Measurements from ENCODE around the gene PLEKHO2. TPM values are rescaled to one million over a fixed set of nuclear protein-coding genes. Genes with fewer than 3 reads are reported as not detected.

PLEKHO2 gene
- total and polyA plus RNA-seq, 2 of the 13 experiments (the other 11 are each of a cell fraction or from before 2014, with no cell fraction given), result 3.8 to 4.8 TPM

DNA sequence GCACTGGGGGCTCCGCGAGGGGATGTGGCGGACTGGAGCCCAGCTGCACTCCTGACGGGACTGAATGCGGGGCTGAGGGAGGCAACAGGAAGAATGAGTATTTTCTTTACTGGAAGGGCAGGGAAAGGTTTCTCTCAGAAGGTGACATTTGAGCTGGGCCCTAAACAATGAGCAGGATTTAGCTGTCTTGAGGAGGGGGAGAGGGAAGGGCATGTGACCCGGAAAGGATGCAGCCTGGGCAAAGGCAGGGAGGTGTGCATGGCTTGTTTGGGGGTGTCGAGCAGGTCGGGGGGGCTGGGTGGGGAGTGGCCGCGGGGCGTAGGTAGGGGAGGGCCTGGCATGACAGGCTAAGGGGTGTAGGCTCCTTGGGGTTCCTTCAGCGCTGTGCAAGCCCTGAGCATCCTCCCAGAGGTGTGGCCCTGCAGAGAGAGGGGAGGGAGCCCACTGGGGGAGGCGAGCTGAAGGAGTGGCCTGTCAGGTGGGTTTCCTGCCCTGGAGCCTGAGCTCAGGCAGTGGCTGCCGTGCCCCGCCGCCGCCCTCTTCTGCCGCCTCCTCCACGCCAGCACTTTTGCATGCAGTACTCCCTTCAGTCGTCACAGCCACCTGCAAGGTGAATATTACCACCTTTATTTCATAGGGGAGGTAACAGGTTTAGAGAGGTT lies 52.8 kb downstream of the PLEKHO2 start (continued):
- TF ChIP-seq RERE (CRISPR knock-in tag; IDR thresholded peaks at IDR 0.05; ENCODE audit: low read depth), result no peak
- TF ChIP-seq POLR2AphosphoS2 (IDR thresholded peaks at IDR 0.05; ENCODE audit: low read depth, low read length), result no peak
- TF ChIP-seq ZNF670 (CRISPR knock-in tag; IDR thresholded peaks at IDR 0.05; ENCODE audit: borderline replicate concordance), result no peak
- no peak for TF ChIP-seq ZNF503 (CRISPR knock-in tag; IDR thresholded peaks at IDR 0.05)
- TF ChIP-seq BHLHE40 (IDR thresholded peaks at IDR 0.05; ENCODE audit: low read length), result no peak
- TF ChIP-seq KMT2B (CRISPR knock-in tag; IDR thresholded peaks at IDR 0.05), result no peak
- no peak for TF ChIP-seq NONO (IDR thresholded peaks at IDR 0.05)
- TF ChIP-seq NONO (CRISPR knock-in tag; conservative IDR thresholded peaks at IDR 0.05), result no peak
- 0 out of 2 replicates have a peak, but pooled peaks have one; percentile 0 for TF ChIP-seq NCOA2 (CRISPR knock-in tag; IDR thresholded peaks at IDR 0.05)
- TF ChIP-seq KMT2A (CRISPR knock-in tag; IDR thresholded peaks at IDR 0.05), result no peak
- no peak for TF ChIP-seq GABPB1 (CRISPR knock-in tag; IDR thresholded peaks at IDR 0.05)
- TF ChIP-seq RAD21 (CRISPR knock-in tag; IDR thresholded peaks at IDR 0.05), result no peak
- TF ChIP-seq SP1 (IDR thresholded peaks at IDR 0.05), result no peak
- TF ChIP-seq SP1 (CRISPR knock-in tag; IDR thresholded peaks at IDR 0.05), result no peak
- no peak for TF ChIP-seq MYNN (CRISPR knock-in tag; IDR thresholded peaks at IDR 0.05; ENCODE audit: low read depth)
- TF ChIP-seq ZKSCAN5 (CRISPR knock-in tag; IDR thresholded peaks at IDR 0.05), result no peak
- no peak for TF ChIP-seq XBP1 (CRISPR knock-in tag; IDR thresholded peaks at IDR 0.05)
- TF ChIP-seq, protein P1, sequence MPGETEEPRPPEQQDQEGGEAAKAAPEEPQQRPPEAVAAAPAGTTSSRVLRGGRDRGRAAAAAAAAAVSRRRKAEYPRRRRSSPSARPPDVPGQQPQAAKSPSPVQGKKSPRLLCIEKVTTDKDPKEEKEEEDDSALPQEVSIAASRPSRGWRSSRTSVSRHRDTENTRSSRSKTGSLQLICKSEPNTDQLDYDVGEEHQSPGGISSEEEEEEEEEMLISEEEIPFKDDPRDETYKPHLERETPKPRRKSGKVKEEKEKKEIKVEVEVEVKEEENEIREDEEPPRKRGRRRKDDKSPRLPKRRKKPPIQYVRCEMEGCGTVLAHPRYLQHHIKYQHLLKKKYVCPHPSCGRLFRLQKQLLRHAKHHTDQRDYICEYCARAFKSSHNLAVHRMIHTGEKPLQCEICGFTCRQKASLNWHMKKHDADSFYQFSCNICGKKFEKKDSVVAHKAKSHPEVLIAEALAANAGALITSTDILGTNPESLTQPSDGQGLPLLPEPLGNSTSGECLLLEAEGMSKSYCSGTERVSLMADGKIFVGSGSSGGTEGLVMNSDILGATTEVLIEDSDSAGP (CRISPR knock-in tag; IDR thresholded peaks at IDR 0.05; ENCODE audit: borderline replicate concordance), result peak; percentile 2; the same call in 1 of the 2 replicates
- TF ChIP-seq, protein P2, sequence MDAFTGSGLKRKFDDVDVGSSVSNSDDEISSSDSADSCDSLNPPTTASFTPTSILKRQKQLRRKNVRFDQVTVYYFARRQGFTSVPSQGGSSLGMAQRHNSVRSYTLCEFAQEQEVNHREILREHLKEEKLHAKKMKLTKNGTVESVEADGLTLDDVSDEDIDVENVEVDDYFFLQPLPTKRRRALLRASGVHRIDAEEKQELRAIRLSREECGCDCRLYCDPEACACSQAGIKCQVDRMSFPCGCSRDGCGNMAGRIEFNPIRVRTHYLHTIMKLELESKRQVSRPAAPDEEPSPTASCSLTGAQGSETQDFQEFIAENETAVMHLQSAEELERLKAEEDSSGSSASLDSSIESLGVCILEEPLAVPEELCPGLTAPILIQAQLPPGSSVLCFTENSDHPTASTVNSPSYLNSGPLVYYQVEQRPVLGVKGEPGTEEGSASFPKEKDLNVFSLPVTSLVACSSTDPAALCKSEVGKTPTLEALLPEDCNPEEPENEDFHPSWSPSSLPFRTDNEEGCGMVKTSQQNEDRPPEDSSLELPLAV (CRISPR knock-in tag; conservative IDR thresholded peaks at IDR 0.05; ENCODE audit: low read depth), result no peak
- TF ChIP-seq GTF3A (CRISPR knock-in tag; conservative IDR thresholded peaks at IDR 0.05), result no peak
- TF ChIP-seq ZNF782 (CRISPR knock-in tag; IDR thresholded peaks at IDR 0.05; ENCODE audit: borderline replicate concordance), result no peak
- TF ChIP-seq ZNF256 (CRISPR knock-in tag; conservative IDR thresholded peaks at IDR 0.05), result no peak
